ENCODE measurements around the gene LYZL4.

The LYZL4 gene

GRCh38 chr3:42410370-42411131, at the start of gene LYZL4:
Gene LYZL4, minus strand, starts transcription at chr3:42410610. Its CDS starts 3,359 bp downstream, at chr3:42407251.
- no peak for TF ChIP-seq CTCF (IDR thresholded peaks at IDR 0.05)
- Histone ChIP-seq H3K4me3 (no peak within 1 kb of the TSS), H3K27ac (no peak within 1 kb of the TSS)
- DNase-seq (ENCODE audit: low spot score) = no peak

GRCh38 chr3:42459151-42459550, 48.7 kb upstream of the LYZL4 start:
- Histone ChIP-seq H3K27ac (no peak overlapping the region), H3K4me3 (no peak overlapping the region)
- DNase-seq (ENCODE audit: low spot score) = no peak
- TF ChIP-seq CTCF (IDR thresholded peaks at IDR 0.05) = no peak

- no peak for TF ChIP-seq CTCF (IDR thresholded peaks at IDR 0.05)
- DNase-seq (ENCODE audit: low spot score) = no peak
- Histone ChIP-seq H3K27ac (no peak overlapping the region), H3K4me3 (no peak overlapping the region)
Measured at GRCh38 chr3:42456211-42456610, 45.8 kb upstream of the LYZL4 start.

- DNase-seq (ENCODE audit: low spot score) = no peak
- peak overlapping the region; percentile 77 to 79 for H3K27ac ChIP-seq
- no peak overlapping the region for H3K4me3 ChIP-seq
- no peak for TF ChIP-seq CTCF (IDR thresholded peaks at IDR 0.05)
Measured at GRCh38 chr3:42451546-42452230, 41.3 kb upstream of the LYZL4 start.

GRCh38 chr3:42451116-42451515, 40.7 kb upstream of the LYZL4 start:
- Histone ChIP-seq H3K27ac (peak overlapping the region; percentile 77 to 79), H3K4me3 (no peak overlapping the region)
- TF ChIP-seq CTCF (IDR thresholded peaks at IDR 0.05) = no peak
- DNase-seq (ENCODE audit: low spot score) = no peak

- DNase-seq (ENCODE audit: low spot score) = no peak
- H3K27ac ChIP-seq = peak overlapping the region; percentile 77 to 79
- H3K4me3 ChIP-seq = no peak overlapping the region
- no peak for TF ChIP-seq CTCF (IDR thresholded peaks at IDR 0.05)
Measured at GRCh38 chr3:42450567-42450966, 40.2 kb upstream of the LYZL4 start.

GRCh38 chr3:42447481-42447880, 37.1 kb upstream of the LYZL4 start:
- TF ChIP-seq CTCF (IDR thresholded peaks at IDR 0.05) = no peak
- Histone ChIP-seq H3K27ac (no peak overlapping the region), H3K4me3 (no peak overlapping the region)
- no peak for DNase-seq (ENCODE audit: low spot score)

Measured in coronary artery (tissue), 2 donors.